GM12875 (cell line): ENCODE measurements around the gene COL23A1.

Experiments used
- H3K4me3 ChIP-seq: one replicate; pipeline ENCODE4 v1.5.1; 2011; ENCODE audit warnings: low read depth, low read length, control low read depth
- TF ChIP-seq, protein P1 (sequence below): IDR thresholded peaks from 2 replicates; pipeline ENCODE4 v1.5.1; 2011; ENCODE audit warnings: low read depth, mild to moderate bottlenecking, control low read depth, inconsistent platforms, low read length, moderate library complexity, borderline replicate concordance; ENCODE audit not compliant: insufficient read depth

The COL23A1 gene

GRCh38 chr5:178626484-178627258, 36.5 kb upstream of the COL23A1 start, which contains the start of gene CLK4:
CLK4 (minus strand) TSS chr5:178627050; CDS start chr5:178623416, 3,634 bp downstream.
- TF ChIP-seq, protein P1, sequence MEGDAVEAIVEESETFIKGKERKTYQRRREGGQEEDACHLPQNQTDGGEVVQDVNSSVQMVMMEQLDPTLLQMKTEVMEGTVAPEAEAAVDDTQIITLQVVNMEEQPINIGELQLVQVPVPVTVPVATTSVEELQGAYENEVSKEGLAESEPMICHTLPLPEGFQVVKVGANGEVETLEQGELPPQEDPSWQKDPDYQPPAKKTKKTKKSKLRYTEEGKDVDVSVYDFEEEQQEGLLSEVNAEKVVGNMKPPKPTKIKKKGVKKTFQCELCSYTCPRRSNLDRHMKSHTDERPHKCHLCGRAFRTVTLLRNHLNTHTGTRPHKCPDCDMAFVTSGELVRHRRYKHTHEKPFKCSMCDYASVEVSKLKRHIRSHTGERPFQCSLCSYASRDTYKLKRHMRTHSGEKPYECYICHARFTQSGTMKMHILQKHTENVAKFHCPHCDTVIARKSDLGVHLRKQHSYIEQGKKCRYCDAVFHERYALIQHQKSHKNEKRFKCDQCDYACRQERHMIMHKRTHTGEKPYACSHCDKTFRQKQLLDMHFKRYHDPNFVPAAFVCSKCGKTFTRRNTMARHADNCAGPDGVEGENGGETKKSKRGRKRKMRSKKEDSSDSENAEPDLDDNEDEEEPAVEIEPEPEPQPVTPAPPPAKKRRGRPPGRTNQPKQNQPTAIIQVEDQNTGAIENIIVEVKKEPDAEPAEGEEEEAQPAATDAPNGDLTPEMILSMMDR = no peak
- H3K4me3 ChIP-seq = peak within 1 kb of the TSS; percentile 89

GRCh38 chr5:178625679-178626483, 35.7 kb upstream of the COL23A1 start:
- peak overlapping the region; percentile 89 for H3K4me3 ChIP-seq
- TF ChIP-seq, protein P1 = no peak

DNA sequence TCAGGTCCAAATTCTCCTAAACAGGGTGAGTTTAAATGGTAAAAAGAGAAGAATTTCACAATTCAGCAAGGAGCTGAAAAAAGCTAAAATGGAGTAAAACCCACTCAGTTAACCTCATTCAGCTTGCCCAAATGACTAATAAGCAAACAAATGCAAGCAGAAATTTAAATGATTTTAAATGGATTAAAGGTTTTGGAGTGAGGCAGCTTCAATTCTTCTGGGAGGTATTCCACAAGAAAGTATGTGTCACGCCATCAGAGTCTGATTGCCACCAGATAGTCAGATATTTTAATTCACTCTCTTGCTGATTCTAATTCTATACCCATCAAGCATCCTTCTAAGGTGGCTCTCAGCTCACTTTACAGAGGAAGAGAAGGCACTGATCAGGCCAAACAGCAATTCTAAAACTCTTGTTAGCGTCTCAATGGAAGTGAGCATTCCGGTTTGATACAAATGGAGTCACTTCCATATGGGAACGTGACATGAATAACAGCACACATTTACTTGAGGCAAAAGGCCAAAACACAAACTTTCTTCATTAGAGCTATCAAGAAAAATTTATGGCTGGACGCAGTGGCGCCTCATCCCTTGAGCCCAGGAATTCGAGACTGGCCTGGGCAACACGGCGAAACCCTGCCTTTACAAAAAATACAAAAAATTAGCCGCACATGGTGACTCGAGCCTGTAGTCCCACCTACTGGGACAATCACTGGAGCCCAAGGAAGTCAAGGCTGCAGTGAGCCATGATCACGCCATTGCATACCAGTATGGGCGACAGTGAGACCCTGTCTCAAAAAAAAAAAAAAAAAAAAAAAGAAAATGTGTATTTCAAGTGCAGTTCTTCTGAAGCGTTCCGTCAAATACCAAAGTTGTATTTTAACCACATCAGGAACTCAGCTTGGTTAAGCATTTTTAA, 34.7 kb upstream of the COL23A1 start:
- TF ChIP-seq, protein P1 = no peak
- H3K4me3 ChIP-seq = peak overlapping the region; percentile 89

- H3K4me3 ChIP-seq = no peak overlapping the region
- TF ChIP-seq, protein P1 = no peak
These were observed 32.6 kb upstream of the COL23A1 start for GRCh38 chr5:178622679-178623247.

- TF ChIP-seq, protein P1 = no peak
- H3K4me3 ChIP-seq = no peak overlapping the region
These were observed 29.2 kb upstream of the COL23A1 start for GRCh38 chr5:178619390-178619789.

- H3K4me3 ChIP-seq = no peak overlapping the region
- TF ChIP-seq, protein P1 = no peak
These were observed 22.1 kb upstream of the COL23A1 start for GRCh38 chr5:178612299-178612698.
